H1 (cell line): Measurements from ENCODE around the gene IFT81. TPM values are rescaled to one million over a fixed set of nuclear protein-coding genes. Genes with fewer than 3 reads are reported as not detected.

Experiments used
- NANOG ChIP-seq: IDR thresholded peaks from 2 replicates; pipeline ENCODE4 v1.6.1; 2011; ENCODE audit warnings: low read length, low read depth, mild to moderate bottlenecking, inconsistent platforms; ENCODE audit not compliant: insufficient read depth, poor library complexity, severe bottlenecking
- RXRA ChIP-seq: IDR thresholded peaks from 2 replicates; pipeline ENCODE4 v1.6.1; 2011; ENCODE audit warnings: low read depth, mild to moderate bottlenecking, low read length, moderate library complexity; ENCODE audit not compliant: insufficient read depth
- polyA plus RNA-seq, 7 experiments: library from polyadenylated mRNA; depleted of rRNA in 3 of 7; stranded (reverse) in 5 of 7; unstranded in 2 of 7; fragments of >200 nt in 5 of 7; fragments of 200-250 nt in 2 of 7; gene quantifications; 1 replicate in 5 of 7; 2 replicates in 1 of 7; 4 replicates in 1 of 7; pipeline versions ENCODE4 v1.2.1 to v1.2.3, GENCODE V29; 2011 to 2013; ENCODE audit warnings: missing spikeins in 2 of 7, mixed read lengths in 2 of 7
- total RNA-seq: library from RNA; stranded (reverse); fragmentation: NEBNext Ultra II Directional; extraction: Animal tissue kit (Norgen Biotek cat#: 25700); gene quantifications from 2 replicates; pipeline ENCODE4 v1.2.1, GENCODE V29; 2021

Gene IFT81
- total and polyA plus RNA-seq, 2 of the 8 experiments (the other 6 are each of a cell fraction or from before 2014, with no cell fraction given) = 4.1 to 14.5 TPM

DNA sequence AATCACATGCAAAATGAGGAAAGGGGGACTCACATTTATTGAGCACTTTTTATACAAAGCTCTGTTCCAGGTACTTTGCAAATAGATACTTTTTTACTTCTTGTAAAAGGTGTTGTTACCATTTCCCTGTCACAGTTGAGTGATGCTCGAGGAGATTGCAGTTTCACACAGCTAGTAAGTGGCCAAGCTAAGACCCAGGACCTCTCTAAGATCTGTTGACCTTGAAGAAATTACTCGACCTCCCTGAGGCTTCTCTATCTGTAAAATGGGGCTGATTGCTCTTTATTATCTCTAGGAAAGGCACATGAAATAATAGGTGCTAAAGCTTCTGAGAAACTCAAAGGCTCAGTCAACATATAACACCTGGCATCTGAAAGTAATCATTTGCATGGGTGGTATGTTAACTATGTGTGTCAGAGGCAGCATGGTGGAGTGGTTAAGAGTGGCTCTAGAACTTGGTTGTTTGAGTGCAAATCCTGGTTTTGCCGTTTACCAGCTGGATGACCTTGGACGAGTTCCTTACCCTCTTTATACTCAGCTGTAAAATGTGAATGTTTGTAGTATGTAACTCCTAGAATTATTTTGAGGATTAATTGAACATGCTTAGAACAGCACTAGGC, 41.5 kb downstream of the IFT81 start (continued):
- no peak for TF ChIP-seq RXRA
- no peak for TF ChIP-seq NANOG
